Stomach smooth muscle (tissue), 2 donors: Measurements from ENCODE around the gene FHOD3.

ENCODE experiments used
- H3K27ac ChIP-seq: one replicate; pipeline ENCODE4 v1.7.0; 2013; ENCODE audit warnings: mild to moderate bottlenecking, low read length, inconsistent platforms
- H3K27me3 ChIP-seq, 2 donors: one replicate each; pipeline ENCODE4 v1.7.0; 2013; ENCODE audit warnings: low read length in 2 of 2; ENCODE audit not compliant: insufficient read depth in 2 of 2, control insufficient read depth in 1 of 2
- H3K36me3 ChIP-seq, 2 donors: one replicate each; pipeline ENCODE4 v1.7.0; 2013; ENCODE audit warnings: low read length in 2 of 2; ENCODE audit not compliant: control insufficient read depth in 2 of 2, insufficient read depth in 2 of 2
- H3K4me1 ChIP-seq: one replicate; pipeline ENCODE4 v1.7.0; 2013; ENCODE audit warnings: low read length; ENCODE audit not compliant: control insufficient read depth, insufficient read depth
- H3K4me3 ChIP-seq, 2 donors: one replicate each; pipeline ENCODE4 v1.7.0; 2013; ENCODE audit warnings: low read length in 2 of 2
- H3K9ac ChIP-seq, 2 donors: one replicate each; pipeline ENCODE4 v1.7.0; 2013; ENCODE audit warnings: low read length in 2 of 2, mild to moderate bottlenecking in 1 of 2
- H3K9me3 ChIP-seq, 2 donors: one replicate each; pipeline ENCODE4 v1.7.0; 2013; ENCODE audit warnings: low read length in 2 of 2; ENCODE audit not compliant: control insufficient read depth in 2 of 2
- donor health status: healthy.
- donor health status: Pancreatic carcinoma.

The FHOD3 gene

DNA sequence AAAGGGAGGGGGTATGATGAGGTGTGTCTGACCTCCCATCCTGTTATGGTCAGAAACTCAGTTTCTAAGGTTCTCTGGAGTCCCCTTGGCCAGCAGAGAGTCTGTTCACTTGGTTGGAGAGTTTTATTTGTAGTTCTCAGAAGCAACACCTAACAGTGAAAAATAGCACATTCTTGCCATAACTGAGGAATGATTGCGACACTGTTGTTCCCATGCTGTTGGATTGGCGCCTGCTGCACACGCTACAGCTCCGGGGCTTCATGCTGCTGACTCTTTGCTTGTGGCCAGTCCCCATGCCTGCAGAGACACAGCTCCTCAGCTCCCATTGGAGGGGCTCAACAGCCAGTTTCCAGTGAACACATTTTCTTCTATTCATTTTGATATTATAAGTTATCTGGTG is 489.2 kb downstream of the FHOD3 start:
- Histone ChIP-seq H3K36me3 (peaks cover 3 to 10% of the 10 kb centered on the region in 2 donors), H3K4me1 (no peaks in the 10 kb centered on the region), H3K27ac (no peak overlapping the region), H3K9ac (no peak overlapping the region), H3K9me3 (no peaks in the 10 kb centered on the region), H3K27me3 (no peaks in the 10 kb centered on the region), H3K4me3 (no peak overlapping the region)

DNA sequence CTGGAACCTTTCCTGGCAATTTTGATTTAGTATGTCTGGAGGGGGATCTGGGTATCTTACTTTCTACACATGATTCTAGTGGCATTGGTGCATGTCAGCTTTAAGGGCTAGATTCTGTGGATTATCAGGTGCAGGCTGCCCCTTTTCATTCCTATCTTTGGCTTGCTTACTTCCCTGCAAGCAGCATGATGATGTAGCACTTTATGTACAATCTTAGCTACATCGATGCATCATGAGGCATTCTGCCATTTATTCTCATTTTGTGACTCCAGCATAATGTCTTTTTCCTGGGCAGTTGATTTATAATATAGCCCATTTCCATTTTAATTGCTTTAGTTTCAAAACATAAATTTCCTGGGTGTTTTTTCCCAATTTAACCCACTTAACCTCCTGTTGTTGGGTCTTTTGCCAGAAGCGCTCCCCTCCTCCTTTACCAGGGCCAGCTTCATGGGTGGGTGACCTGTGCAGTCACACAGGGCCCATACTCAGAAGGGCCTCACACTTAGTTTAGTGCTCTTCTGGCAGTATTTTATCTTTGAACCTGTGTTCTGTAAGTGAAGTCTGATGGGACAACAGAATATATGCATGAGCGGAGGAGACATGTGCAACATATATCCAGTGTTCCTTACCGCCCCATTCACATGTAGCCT is 495.2 kb downstream of the FHOD3 start:
- H3K36me3 ChIP-seq = peaks cover 22 to 27% of the 10 kb centered on the region in 2 donors

DNA sequence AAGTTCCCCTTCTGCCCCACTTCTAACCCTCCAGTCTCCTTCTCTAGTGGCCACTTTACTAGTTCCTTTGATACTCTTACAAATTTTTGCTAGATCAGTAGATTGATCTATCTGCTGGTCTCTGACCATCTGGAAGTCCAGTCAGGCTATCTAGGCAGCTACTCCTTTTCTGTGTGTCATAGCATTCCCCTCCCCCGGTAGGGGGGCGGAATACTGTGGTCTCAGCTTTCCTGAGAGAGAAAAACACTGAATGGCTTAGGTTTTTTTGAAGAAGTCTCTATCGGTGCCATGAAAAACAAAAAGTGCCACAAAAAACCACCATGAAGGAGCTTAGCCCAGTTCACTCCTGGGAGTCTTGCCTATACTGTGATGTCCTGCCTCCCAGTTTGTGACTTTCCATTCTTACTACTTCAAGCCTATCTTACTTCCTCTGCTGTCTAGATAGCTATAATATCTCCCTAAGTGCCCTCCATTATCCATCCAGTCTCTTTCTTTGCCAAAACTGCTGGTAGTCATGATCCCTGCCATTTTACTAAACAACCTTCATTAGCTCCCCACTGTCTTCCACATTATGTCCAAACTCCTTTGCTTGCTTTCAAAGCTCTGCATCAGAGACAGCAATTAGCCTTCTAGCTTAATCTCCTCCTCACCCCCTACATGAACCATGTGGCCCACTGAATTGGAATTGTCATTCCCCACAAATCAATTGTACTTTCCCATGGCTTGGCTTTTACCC is 501.4 kb downstream of the FHOD3 start:
- Histone ChIP-seq H3K4me3 (no peak overlapping the region), H3K27me3 (no peaks in the 10 kb centered on the region), H3K27ac (no peak overlapping the region), H3K4me1 (no peaks in the 10 kb centered on the region), H3K36me3 (peaks cover 29 to 45% of the 10 kb centered on the region in 2 donors), H3K9ac (no peak overlapping the region), H3K9me3 (no peaks in the 10 kb centered on the region)

More for the DNA sequence above, 495.2 kb downstream of the FHOD3 start:
- no peaks in the 10 kb centered on the region for H3K27me3 ChIP-seq
- no peak overlapping the region for H3K9ac ChIP-seq
- no peak overlapping the region for H3K4me3 ChIP-seq
- no peaks in the 10 kb centered on the region for H3K4me1 ChIP-seq
- H3K27ac ChIP-seq = no peak overlapping the region
- no peaks in the 10 kb centered on the region for H3K9me3 ChIP-seq

DNA sequence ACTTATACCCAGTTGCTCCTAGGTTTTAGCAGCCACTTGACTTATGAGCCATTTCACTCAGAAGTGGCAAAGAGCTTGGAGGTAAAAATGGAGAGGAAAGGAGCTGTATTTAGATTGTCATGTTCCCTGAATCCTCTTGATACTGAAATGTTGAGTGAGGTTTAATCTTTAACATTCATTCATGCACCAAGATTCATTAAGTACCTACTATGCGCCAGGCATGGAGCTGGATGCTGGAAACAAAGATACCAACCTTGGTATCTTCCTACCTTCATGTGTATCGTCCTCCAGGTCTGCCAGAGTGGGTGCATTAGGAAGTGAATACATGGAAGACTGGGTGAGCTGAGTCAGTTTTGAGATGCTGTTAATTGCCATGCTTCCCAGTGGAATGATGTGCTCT is 507.6 kb downstream of the FHOD3 start:
- H3K27ac ChIP-seq = no peak overlapping the region
- no peak overlapping the region for H3K9ac ChIP-seq
- no peaks in the 10 kb centered on the region for H3K9me3 ChIP-seq
- no peaks in the 10 kb centered on the region for H3K27me3 ChIP-seq
- H3K36me3 ChIP-seq = peaks cover 23 to 31% of the 10 kb centered on the region in 2 donors
- H3K4me3 ChIP-seq = no peak overlapping the region
- H3K4me1 ChIP-seq = no peaks in the 10 kb centered on the region

DNA sequence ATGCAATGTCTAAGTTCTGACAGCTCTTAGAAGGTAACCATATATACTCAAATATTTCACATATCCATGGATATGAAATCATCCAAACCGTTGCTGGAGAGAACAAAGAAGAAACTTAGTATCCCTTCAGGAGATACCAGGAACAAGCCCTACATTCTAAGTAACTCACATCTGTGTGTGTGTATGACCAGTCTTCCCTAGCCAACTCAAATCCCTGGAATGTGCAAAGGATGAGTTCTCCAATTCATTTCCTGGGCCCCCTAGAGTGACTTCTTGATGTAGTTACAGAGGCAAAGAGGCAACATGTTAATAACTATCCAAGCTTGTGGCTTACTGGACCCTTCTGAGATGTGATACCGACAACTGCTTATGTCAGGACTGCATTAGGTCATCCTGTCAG is 511.2 kb downstream of the FHOD3 start:
- H3K9me3 ChIP-seq = no peaks in the 10 kb centered on the region
- no peak overlapping the region for H3K27ac ChIP-seq
- no peak overlapping the region for H3K4me3 ChIP-seq
- no peak overlapping the region for H3K9ac ChIP-seq
- peaks cover 16 to 20% of the 10 kb centered on the region in 2 donors for H3K36me3 ChIP-seq
- no peaks in the 10 kb centered on the region for H3K27me3 ChIP-seq
- H3K4me1 ChIP-seq = no peaks in the 10 kb centered on the region

DNA sequence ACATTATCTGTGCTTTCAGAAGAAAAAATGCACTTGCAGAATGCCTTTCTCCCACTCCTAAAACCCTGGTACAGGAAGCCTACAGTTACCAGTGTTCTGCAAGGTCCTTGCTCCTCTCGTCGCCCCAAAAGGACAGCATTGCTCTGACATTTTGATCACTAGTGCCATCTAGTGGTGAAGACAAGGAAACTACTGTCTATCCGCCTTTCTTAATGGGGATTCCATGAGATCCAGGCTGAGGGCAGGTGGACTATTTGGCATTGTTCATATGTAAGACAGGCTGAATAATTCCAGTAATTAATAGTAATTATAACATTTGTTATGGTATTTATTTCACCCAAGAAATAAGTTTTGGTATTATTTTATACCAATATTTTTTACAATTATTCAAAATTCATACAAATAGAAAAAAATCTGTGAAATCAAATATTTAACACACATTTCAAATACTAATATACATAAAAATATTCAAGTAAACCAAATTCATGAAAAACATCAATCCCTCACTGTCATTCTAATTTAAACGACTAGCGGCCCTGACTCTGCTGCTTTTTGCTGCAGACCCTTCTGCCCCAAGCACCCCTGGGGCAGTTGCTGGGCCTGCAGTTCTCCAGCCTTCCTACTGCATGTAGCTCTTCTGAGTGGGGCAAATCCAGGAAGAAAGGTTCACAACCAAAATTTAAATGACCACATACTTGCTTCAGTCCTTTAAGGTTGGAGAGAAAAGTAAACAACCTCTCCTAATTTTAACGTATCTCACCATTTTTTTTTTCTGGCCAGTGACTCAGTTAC is 512.3 kb downstream of the FHOD3 start:
- no peaks in the 10 kb centered on the region for H3K27me3 ChIP-seq
- no peak overlapping the region for H3K9ac ChIP-seq
- H3K27ac ChIP-seq = no peak overlapping the region
- H3K36me3 ChIP-seq = peaks cover 15 to 19% of the 10 kb centered on the region in 2 donors
- H3K4me3 ChIP-seq = no peak overlapping the region
- no peaks in the 10 kb centered on the region for H3K4me1 ChIP-seq
- H3K9me3 ChIP-seq = no peaks in the 10 kb centered on the region

DNA sequence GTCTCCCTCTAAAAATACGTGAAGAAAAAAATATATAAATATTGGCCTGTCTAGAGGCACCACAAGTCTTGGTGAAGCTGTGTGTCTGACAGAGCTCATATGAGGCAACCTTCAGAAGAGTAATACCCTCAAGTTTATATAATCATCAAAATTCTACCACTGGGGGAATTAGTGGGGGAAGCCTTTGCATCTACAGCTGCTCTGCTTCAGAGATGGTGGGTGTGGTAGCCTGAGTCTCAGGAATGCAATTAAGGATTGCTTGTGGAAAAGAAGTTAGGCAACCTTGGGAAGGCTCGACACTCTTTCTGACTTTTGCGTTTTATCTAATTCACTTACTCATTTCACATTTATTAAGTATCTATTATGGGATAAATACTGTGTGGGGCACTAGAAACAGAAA is 513.9 kb downstream of the FHOD3 start:
- H3K9me3 ChIP-seq = no peaks in the 10 kb centered on the region
- H3K9ac ChIP-seq = no peak overlapping the region
- no peaks in the 10 kb centered on the region for H3K27me3 ChIP-seq
- H3K4me3 ChIP-seq = no peak overlapping the region
- H3K36me3 ChIP-seq = peaks cover 9 to 10% of the 10 kb centered on the region in 2 donors
- H3K27ac ChIP-seq = no peak overlapping the region
- H3K4me1 ChIP-seq = no peaks in the 10 kb centered on the region

DNA sequence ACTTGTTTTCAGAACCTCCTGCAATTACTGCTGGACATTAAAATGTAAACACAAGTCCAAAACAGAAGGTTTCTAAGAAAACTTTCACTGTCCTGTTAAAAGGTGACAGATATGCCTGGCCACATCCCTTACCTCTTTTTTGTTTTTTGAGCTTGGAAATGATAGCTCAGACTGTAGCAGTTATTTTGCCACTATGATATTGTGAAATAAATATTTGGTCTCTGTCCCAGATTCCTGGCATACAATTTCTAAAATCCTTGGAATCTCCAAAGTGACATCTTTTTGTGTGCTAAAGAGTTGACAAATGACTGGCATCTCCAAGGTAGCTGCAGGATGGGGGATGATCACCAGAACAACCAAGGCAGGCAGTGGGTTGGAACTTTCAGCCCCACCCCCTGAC is 514.4 kb downstream of the FHOD3 start:
- H3K36me3 ChIP-seq = peaks cover 8 to 10% of the 10 kb centered on the region in 2 donors
- no peak overlapping the region for H3K4me3 ChIP-seq
- H3K27me3 ChIP-seq = no peaks in the 10 kb centered on the region
- H3K9me3 ChIP-seq = no peaks in the 10 kb centered on the region
- H3K4me1 ChIP-seq = no peaks in the 10 kb centered on the region
- H3K27ac ChIP-seq = no peak overlapping the region
- no peak overlapping the region for H3K9ac ChIP-seq

DNA sequence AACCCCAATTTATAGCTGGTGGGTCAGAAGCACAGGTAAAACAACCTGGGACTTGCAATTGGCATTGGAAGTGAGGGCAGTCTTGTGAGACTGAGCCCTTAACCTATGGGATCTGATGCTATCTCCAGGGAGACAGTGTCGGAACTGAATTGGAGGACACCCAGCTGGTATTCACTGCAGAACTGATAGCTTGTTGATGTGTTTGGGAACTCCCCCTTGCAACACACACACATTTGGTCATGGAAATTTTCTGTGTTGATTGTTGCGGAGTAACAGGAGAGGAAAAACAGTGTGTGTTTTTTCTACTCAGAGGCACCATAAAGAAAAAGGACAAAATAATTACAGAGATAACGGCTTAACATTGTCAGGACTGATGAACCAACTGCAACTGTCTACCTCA is 515.2 kb downstream of the FHOD3 start:
- peaks cover 6 to 10% of the 10 kb centered on the region in 2 donors for H3K36me3 ChIP-seq
- no peak overlapping the region for H3K27ac ChIP-seq

DNA sequence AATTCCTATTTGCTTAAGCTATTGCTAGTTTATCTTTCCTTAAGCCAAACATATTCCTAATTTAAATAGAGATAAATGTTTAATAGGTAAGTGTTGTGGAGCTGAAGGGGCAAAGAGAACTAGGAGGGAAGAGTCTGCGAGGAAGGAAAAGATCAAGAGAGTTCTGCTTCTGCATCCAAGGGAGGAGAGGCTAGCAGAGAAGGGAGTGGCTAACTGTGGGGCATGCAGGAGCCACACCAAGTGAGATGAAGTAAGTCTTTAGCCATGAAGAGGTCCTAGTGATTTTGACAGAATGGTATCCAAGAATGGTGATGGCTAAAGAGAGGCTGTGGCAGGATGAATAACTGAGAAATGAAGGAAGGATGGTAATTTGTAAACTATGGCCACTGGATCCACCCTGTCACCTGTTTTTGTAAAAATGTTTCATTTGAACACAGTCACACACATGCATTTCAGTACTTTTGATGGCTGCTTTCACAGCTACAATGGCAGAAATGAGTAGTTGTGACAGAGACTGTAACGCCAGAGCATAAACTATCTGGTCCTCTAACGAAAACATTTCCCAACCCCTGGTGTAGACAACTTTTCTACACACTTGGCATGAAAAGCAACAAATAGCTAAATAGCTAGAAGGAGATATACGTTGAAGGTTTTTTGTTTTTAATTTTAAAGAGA is 515.7 kb downstream of the FHOD3 start:
- H3K27ac ChIP-seq = no peak overlapping the region
- H3K36me3 ChIP-seq = peaks cover 5 to 11% of the 10 kb centered on the region in 2 donors

More for the DNA sequence above, 515.2 kb downstream of the FHOD3 start:
- Histone ChIP-seq H3K9me3 (no peaks in the 10 kb centered on the region), H3K4me1 (no peaks in the 10 kb centered on the region), H3K9ac (no peak overlapping the region), H3K27me3 (no peaks in the 10 kb centered on the region), H3K4me3 (no peak overlapping the region)

More for the DNA sequence above, 515.7 kb downstream of the FHOD3 start:
- Histone ChIP-seq H3K9me3 (no peaks in the 10 kb centered on the region), H3K9ac (no peak overlapping the region), H3K4me1 (no peaks in the 10 kb centered on the region), H3K4me3 (no peak overlapping the region), H3K27me3 (no peaks in the 10 kb centered on the region)
